ENCODE results near the gene PRMT6. TPM values are rescaled to one million over a fixed set of nuclear protein-coding genes. Genes with fewer than 3 reads are reported as not detected.
"Not testable (repeated sequence)": the region's sequence is repeated elsewhere in the genome, so short reads cannot be mapped to it uniquely, and the experiment has no call there.

The PRMT6 gene
- total RNA-seq, 2 donors from 2014 or later: 5.1 to 6.1 TPM

DNA sequence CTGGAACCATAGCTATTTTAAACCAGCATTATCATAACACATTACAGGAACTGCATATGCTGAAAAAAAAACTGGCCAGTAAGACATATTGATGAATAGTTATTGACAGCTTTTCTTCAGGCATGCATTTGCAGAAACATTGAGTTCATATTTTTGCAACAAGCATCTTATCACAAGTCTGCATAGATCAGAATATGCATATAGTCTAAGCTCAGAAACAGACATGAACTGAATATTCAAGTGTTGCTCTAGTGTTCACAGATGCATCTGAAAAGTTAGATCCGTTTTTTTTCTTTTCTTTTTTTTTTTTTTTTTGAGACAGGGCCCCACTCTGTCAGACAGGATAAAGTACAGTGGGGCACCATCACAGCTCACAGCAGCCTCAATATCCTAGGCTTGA lies 22.8 kb downstream of the PRMT6 start:
- DNase-seq (no peak), ATAC-seq (no peak)
- intact Hi-C loops (cut with DNase I): no loop called here

DNA sequence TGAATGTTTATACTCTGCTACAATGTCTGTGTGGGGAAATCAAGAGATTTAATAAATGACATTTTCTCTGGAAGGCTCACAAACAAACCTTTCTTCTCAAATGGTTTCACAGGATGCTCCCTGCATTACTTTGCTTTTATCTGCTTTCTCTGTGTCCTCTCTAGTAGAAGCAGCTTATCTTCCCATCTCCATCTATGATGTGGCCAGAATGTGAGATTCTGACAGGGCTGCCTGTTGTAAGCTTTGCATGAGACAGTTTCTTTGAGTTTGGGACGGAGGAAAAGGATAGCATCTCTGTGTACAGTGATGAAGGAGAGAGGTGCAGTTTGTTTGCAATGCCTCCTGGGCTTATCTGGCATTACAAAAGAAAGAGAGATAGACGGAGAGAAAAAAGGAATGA lies 24.6 kb downstream of the PRMT6 start:
- ATAC-seq (no peak), DNase-seq (no peak)
- intact Hi-C loops (cut with DNase I): no loop called here

DNA sequence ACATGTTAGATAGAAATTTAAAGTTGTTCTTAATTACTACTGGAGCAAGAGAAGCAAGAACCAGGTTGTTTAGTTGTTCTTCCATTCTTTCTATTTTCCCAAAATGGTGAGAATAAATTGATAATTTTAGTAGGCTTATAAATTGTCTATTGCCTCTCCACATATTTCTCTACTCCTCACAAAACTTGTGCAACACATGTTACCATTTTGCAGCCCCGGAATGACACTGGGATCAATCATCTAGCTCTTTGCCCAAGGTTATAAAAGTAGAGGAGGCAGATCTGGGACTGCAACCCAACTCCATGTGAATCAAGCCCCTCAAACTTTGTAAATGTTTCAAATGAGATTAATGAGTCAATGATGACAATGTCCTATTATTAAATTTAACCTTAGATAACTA lies 34.9 kb downstream of the PRMT6 start:
- ATAC-seq (no peak), DNase-seq (no peak)
- intact Hi-C loops (cut with DNase I): no loop called here

DNA sequence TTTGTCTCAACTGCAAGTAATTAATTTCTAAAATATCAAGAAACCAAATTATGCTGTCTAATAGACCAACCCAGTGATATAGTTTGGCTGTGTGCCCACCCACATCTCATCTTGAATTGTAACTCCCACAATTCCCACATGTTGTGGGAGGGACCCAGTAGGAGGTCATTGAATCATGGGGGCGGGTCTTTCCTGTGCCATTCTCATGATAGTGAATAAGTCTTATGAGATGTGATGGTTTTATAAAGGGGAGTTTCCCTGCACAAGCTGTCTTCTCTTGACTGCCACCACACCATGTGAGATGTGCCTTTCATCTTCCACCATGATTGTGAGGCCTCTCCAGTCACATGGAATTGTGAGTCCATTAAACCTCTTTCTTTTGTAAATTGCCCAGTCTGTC lies 36.9 kb downstream of the PRMT6 start:
- intact Hi-C loops (cut with DNase I); ATAC-seq; DNase-seq: not testable (repeated sequence)

DNA sequence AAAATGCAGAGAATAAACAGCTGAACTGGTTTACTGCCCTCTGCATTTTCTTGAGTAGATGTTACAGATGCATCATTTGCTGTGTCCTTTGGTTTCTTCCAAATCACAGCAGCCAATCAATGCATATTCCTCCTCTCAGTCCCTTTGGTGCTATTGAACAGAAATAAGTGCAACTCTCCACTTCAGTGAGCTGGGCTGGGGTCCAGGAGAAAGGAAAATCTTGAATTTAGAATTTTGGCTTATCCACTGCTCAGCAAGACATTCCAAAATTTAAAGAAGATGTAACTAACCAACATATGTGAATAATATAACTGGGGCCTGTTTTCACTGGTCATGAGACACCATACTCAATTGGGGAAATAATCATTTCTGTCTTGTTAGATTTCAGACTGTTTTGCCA lies 39.2 kb downstream of the PRMT6 start:
- DNase-seq (no peak), ATAC-seq (no peak)
- intact Hi-C loops (cut with DNase I): no loop called here

DNA sequence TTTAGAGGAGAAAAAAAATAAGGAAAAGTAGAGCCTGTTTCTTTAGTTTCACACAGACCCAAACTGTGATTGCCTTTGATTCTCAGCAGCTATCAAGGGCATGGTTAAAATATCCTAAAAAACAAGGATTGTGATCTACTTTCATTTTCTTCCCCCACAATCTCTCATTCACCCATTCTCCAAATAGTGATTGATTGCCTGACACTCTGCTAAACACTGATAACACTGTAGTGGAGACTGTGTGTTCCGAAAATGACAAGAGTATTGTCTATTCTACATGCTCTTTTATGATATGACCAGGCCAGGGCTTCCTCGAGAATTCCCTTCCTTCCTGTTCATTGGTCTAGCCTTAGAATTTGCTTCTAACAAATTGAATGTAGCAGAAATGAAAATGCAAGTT lies 40.2 kb downstream of the PRMT6 start:
- intact Hi-C loops (cut with DNase I): no loop called here
- no peak for ATAC-seq
- no peak for DNase-seq

DNA sequence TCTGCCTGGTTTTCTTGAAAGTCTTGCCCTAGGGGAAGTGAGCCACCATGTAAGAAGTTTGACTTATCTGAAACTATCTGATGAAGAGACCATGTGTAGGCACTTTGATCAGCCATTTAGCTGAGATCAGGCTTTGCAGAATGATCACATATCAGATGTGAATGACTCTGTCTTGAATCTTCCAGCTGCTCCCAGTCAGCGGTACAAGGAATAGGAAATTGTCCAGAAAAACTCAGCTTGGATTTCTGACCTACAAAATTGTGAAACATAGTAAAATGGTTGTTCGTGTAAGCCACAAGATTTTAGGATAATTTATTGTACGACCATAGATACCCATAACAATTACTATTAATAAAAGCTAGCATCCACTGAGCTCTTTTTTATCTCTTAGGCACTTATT lies 42.5 kb downstream of the PRMT6 start:
- no peak for ATAC-seq
- intact Hi-C loops (cut with DNase I): no loop called here
- DNase-seq: no peak

DNA sequence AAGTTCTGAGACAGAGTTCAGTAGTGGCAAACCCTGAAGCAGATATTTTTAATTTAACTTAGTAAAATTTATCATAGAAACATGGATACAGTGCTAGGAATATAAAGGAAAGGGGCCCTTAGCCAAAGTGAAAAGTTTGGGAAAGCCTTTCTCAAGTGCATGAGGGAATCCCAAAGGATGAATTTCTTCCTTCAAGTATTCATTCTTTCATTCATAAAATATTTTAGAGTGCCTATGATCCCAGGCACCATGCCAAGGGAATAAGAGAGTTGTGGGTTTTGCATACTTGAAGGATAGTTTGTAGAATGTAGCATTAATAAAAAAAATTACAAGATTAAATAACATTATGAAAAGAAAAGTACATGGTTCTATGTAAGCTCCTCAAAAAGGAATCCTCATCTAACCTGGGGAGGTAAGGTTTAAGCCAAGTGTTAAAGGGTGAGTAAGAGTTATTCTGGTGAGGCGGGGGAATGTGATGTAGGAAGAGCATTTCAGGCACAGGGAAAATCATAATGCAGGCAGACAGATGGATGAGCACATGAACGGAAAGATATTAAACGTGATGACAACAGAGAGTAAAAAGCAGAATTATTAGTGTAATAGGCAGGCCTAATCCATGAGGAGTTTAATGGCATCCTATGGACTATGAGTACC lies 44.0 kb downstream of the PRMT6 start:
- ATAC-seq: no peak
- intact Hi-C loops (cut with DNase I): no loop called here
- no peak for DNase-seq

DNA sequence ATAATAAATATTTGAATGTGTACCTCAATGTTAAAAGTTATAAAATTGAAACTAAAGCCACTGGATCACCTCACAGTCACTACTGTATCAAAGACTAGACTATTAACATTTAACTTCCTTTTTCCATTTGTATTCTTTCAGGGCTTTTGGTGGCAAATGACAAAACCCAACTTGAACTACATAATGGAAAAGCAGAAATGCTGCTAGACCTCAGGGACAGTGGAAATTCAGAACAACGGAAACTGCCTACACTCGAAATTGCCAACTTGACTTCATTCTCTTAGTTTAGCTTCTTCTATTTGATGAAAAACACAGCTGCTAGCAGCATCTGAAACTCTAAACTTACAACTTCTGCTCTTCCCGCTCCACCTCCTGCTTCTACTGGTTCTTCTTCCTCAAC lies 49.4 kb downstream of the PRMT6 start:
- intact Hi-C loops (cut with DNase I): no loop called here
- ATAC-seq (no peak), DNase-seq (no peak)

Other genes with a start within 250 kb of the PRMT6 start
- 1 to 10 TPM in 1 of 2 donors, under 1 TPM in 1; 0.26 to 1.2 TPM for gene NTNG1, start 84.4 kb downstream of the PRMT6 start, total RNA-seq

All from left cardiac atrium (tissue), 4 donors.